Neural crest cell (in vitro differentiated cells): ENCODE measurements around the gene FGFR3. TPM values are rescaled to one million over a fixed set of nuclear protein-coding genes. Genes with fewer than 3 reads are reported as not detected.
A peak's percentile ranks its signal among the peaks of the same experiment; 100 is the strongest.

Source experiments
- DNase-seq: peaks from one replicate; pipeline ENCODE4 v3.0.0; 2021; ENCODE audit warnings: low read depth, mixed read lengths, low spot score
- H3K27ac Mint-ChIP-seq: one replicate; pipeline ENCODE4 v1.8.0; 2021; ENCODE audit warnings: mild to moderate bottlenecking, mixed read lengths; ENCODE audit not compliant: unreplicated experiment
- H3K27me3 Mint-ChIP-seq: 2 replicates; pipeline ENCODE4 v1.8.0; 2021; ENCODE audit warnings: low read depth, mild to moderate bottlenecking, mixed read lengths
- H3K36me3 Mint-ChIP-seq: 2 replicates; pipeline ENCODE4 v1.8.0; 2021; ENCODE audit warnings: low read depth, mild to moderate bottlenecking, mixed read lengths
- H3K4me1 Mint-ChIP-seq: 2 replicates; pipeline ENCODE4 v1.8.0; 2021; ENCODE audit warnings: mixed read lengths
- H3K4me3 Mint-ChIP-seq: one replicate; pipeline ENCODE4 v1.8.0; 2021; ENCODE audit warnings: mild to moderate bottlenecking, mixed read lengths
- H3K9me3 Mint-ChIP-seq: 2 replicates; pipeline ENCODE4 v1.8.0; 2021; ENCODE audit warnings: mixed read lengths
- total RNA-seq: library from RNA; stranded (reverse); gene quantifications from 2 replicates; pipeline ENCODE4 v1.2.1, GENCODE V29; 2021
- TF ChIP-seq, protein P1 (sequence below): fragments of 200-600 bp; sonication (generic); conservative IDR thresholded peaks from 2 replicates; pipeline ENCODE4 v1.5.0; 2021; ENCODE audit warnings: antibody characterized with exemption, mild to moderate bottlenecking

Gene FGFR3
- total RNA-seq, 1 donor from 2014 or later, result 48.1 TPM

GRCh38 chr4:1856071-1856942 is 63.2 kb downstream of the FGFR3 start, which contains the start of gene LETM1:
TSS of gene LETM1 (minus strand) at chr4:1856156. CDS start at chr4:1855950, 206 bp downstream.
- TF ChIP-seq, protein P1, sequence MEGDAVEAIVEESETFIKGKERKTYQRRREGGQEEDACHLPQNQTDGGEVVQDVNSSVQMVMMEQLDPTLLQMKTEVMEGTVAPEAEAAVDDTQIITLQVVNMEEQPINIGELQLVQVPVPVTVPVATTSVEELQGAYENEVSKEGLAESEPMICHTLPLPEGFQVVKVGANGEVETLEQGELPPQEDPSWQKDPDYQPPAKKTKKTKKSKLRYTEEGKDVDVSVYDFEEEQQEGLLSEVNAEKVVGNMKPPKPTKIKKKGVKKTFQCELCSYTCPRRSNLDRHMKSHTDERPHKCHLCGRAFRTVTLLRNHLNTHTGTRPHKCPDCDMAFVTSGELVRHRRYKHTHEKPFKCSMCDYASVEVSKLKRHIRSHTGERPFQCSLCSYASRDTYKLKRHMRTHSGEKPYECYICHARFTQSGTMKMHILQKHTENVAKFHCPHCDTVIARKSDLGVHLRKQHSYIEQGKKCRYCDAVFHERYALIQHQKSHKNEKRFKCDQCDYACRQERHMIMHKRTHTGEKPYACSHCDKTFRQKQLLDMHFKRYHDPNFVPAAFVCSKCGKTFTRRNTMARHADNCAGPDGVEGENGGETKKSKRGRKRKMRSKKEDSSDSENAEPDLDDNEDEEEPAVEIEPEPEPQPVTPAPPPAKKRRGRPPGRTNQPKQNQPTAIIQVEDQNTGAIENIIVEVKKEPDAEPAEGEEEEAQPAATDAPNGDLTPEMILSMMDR, result peak; percentile 29
- peak; percentile 88 for DNase-seq
- Mint-ChIP-seq H3K9me3 (no peaks in the 10 kb centered on the region), H3K4me3 (peak within 1 kb of the TSS; percentile 90), H3K27me3 (peaks cover 2% of the 10 kb centered on the region), H3K36me3 (peaks cover 2% of the 10 kb centered on the region), H3K27ac (no peak within 1 kb of the TSS), H3K4me1 (peaks cover 37% of the 10 kb centered on the region)

DNA sequence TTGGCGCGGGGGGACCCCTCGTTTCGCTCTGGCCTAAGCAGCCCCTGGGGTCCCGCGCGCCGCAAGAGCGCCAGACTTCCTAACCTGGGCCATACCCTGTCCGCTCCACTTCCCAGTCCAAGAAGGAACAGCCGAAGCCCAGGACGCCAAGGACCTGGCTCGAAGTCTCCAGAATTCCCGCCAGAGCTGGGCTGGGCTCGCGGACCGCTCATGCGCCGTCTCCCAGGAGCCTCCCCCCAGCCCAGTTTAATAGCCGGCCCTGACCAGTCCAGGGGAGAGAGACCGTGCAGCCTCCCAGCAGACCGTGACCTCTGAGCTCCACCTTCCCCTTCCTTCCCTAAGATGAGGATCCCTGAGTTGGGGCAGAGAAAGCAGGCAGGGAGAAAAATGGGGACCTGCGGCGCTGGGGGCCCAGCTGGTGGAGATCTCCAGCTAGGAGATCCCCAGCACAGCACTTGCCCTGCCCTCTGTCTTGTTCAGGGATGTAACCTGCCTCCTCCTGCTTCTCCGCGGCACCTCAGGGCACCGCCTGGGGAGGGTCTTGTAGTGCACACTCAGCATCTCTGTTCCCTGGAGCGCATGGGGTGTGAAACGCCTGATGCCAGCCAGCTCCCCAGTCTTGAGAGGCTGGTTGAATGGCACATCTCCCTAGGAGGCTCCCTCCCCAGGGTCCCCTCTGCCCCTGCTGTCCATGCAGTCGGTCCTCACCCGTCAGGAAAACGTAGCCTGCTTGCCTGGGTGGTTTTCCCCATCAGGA is 64.0 kb downstream of the FGFR3 start:
- no peak overlapping the region for H3K27ac Mint-ChIP-seq
- H3K36me3 Mint-ChIP-seq, result peaks cover 2% of the 10 kb centered on the region
- TF ChIP-seq, protein P1, result no peak
- no peaks in the 10 kb centered on the region for H3K9me3 Mint-ChIP-seq
- peaks cover 2% of the 10 kb centered on the region for H3K27me3 Mint-ChIP-seq
- DNase-seq, result no peak
- peak overlapping the region; percentile 85 for H3K4me3 Mint-ChIP-seq
- H3K4me1 Mint-ChIP-seq, result peaks cover 42% of the 10 kb centered on the region

DNA sequence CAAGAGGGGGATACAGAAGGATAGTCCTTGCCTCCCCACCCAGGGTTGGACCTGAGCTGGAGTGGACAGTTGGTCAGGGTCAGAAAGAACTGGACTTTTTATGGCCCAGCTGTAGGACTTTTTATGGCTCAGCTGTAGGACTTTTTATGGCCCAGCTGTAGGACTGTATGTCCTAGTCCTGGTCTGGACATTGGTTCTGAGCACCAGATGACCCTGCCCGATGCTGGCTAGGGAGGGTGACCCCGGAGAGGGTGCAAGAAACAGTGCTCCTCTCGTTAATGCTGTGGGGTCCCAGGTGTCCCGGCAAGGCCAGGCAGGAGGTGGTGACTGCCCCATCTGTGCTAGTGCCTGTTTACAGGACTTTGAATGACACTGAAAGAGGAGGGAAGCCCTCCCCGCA is 64.8 kb downstream of the FGFR3 start:
- Mint-ChIP-seq H3K36me3 (peaks cover 2% of the 10 kb centered on the region), H3K4me1 (peaks cover 41% of the 10 kb centered on the region), H3K9me3 (no peaks in the 10 kb centered on the region), H3K4me3 (no peak overlapping the region), H3K27ac (no peak overlapping the region), H3K27me3 (peaks cover 2% of the 10 kb centered on the region)
- DNase-seq, result no peak
- TF ChIP-seq, protein P1, result no peak

Other genes starting within 250 kb of the FGFR3 start
- 3.6 and 4.3 TPM in 2 replicates for gene FAM53A, start 109.0 kb upstream of the FGFR3 start, total RNA-seq
- 60.2 and 64.8 TPM in 2 replicates for gene SLBP, start 81.0 kb upstream of the FGFR3 start, total RNA-seq
- 36.6 and 37.4 TPM in 2 replicates for gene TMEM129, start 72.0 kb upstream of the FGFR3 start, total RNA-seq
- 159 and 165 TPM in 2 replicates for gene TACC3, start 71.8 kb upstream of the FGFR3 start, total RNA-seq
- gene LETM1, start 62.9 kb downstream of the FGFR3 start, total RNA-seq, result 59.5 and 60.6 TPM in 2 replicates
- gene NSD2, start 78.1 kb downstream of the FGFR3 start, total RNA-seq, result 269 and 274 TPM in 2 replicates
- gene NELFA, start 215.7 kb downstream of the FGFR3 start, total RNA-seq, result 54.3 and 55.2 TPM in 2 replicates